GM12874 (cell line): Measurements from ENCODE around the gene OR10AD1.

Experiments
- TF ChIP-seq, protein P1 (sequence below): IDR thresholded peaks from 2 replicates; pipeline ENCODE4 v1.5.1; 2011; ENCODE audit warnings: low read depth, mild to moderate bottlenecking, control low read depth, low read length, moderate library complexity; ENCODE audit not compliant: insufficient read depth

Gene OR10AD1, protein sequence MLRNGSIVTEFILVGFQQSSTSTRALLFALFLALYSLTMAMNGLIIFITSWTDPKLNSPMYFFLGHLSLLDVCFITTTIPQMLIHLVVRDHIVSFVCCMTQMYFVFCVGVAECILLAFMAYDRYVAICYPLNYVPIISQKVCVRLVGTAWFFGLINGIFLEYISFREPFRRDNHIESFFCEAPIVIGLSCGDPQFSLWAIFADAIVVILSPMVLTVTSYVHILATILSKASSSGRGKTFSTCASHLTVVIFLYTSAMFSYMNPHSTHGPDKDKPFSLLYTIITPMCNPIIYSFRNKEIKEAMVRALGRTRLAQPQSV

GRCh38 chr12:48203192-48203591 lies at the start of gene OR10AD1:
Gene OR10AD1 (minus strand): TSS chr12:48203292. CDS start chr12:48203292, 0 bp downstream.
- TF ChIP-seq, protein P1, sequence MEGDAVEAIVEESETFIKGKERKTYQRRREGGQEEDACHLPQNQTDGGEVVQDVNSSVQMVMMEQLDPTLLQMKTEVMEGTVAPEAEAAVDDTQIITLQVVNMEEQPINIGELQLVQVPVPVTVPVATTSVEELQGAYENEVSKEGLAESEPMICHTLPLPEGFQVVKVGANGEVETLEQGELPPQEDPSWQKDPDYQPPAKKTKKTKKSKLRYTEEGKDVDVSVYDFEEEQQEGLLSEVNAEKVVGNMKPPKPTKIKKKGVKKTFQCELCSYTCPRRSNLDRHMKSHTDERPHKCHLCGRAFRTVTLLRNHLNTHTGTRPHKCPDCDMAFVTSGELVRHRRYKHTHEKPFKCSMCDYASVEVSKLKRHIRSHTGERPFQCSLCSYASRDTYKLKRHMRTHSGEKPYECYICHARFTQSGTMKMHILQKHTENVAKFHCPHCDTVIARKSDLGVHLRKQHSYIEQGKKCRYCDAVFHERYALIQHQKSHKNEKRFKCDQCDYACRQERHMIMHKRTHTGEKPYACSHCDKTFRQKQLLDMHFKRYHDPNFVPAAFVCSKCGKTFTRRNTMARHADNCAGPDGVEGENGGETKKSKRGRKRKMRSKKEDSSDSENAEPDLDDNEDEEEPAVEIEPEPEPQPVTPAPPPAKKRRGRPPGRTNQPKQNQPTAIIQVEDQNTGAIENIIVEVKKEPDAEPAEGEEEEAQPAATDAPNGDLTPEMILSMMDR, result no peak

- TF ChIP-seq, protein P1, result no peak
Measured at GRCh38 chr12:48247181-48247966, 44.3 kb upstream of the OR10AD1 start.

DNA sequence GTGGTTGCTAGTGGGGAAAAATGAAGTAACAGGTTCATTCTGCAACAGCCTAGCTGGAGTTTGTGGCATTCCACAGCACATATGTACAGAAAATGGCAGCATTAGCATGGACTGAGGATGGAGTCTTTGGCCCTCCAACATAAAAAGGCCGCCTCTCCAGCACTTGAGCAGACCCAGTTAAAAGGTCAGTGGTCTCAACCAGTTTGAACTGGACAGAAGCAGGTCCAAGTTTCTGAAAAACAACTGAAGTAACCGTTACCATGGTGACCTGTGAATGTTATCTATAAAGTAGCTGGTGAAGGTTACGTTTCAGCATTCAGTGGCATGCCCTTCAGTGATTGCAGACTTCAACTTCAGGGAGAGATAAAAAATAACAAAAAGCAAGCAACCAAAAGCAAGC lies 34.1 kb upstream of the OR10AD1 start:
- TF ChIP-seq, protein P1, result no peak

GRCh38 chr12:48235796-48236333 lies 32.8 kb upstream of the OR10AD1 start:
- TF ChIP-seq, protein P1, result no peak

DNA sequence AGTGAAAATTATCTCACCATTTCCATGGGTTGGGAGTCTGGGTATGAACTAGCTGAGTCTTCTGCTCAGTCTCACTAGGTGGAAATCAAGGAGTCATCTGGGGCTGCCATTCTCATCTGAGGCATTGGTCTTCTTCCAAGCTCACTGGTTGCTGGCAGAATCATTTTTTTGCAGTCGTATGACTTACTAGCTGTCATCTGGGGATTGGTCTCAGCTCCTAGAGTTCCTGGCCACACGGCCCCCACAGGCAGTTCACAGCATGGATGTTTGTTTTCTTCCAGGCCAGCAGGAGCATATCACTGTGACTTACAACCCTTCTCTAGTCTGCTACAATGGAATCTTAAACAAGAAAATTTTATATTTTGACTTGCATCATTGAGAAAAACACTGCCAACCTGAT lies 18.6 kb upstream of the OR10AD1 start:
- TF ChIP-seq, protein P1, result no peak

- TF ChIP-seq, protein P1, result no peak
Measured at GRCh38 chr12:48220701-48221100, 17.6 kb upstream of the OR10AD1 start.

DNA sequence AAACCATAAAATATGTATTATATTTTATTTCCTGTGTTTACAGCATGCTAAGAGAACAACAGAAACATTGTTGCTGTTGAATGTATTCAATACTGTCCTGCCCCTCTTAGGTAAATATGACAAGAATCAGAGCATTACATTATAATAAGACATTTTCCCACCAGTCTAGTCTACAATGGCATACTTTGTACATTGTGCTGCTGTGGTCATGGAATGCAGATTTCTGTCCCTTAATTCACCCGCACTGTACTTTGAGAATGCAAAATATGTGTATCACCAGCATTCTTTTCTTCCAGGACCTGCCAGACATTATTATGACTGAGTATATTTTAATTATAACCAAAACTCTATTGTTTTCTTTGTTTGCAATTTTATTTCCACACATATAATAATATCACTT lies 16.5 kb upstream of the OR10AD1 start:
- TF ChIP-seq, protein P1, result no peak
